ENCODE results near the gene CNIH3.
"Not testable (repeated sequence)": the region's sequence is repeated elsewhere in the genome, so short reads cannot be mapped to it uniquely, and the experiment has no call there.

The CNIH3 gene

DNA sequence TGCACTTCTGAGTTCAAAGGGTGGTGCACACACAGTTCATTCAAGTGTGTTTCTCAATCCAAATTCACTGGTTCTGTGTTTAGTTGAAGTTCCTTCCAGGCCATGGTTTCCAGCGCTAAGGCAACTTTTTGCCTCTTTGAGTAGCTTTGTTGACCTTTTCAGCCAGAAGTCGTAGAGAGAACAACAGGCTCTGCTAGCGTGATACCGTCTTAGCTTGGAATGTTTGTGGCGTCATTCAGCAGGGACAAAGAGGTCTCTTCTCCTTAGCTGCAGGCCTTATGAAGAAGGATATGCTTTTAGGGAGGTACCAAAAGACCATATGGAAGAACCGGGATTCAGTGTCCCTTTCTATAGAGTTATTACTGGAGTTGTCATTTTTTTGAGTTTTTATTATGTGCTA lies 65.7 kb downstream of the CNIH3 start:
- FAIRE-seq (no peak), DNase-seq (ENCODE audit: insufficient read length, low spot score) (no peak)

GRCh38 chr1:224683936-224684335 lies 67.8 kb downstream of the CNIH3 start:
- FAIRE-seq (no peak), DNase-seq (ENCODE audit: insufficient read length, low spot score) (no peak)

GRCh38 chr1:224684979-224685425 lies 68.9 kb downstream of the CNIH3 start:
- FAIRE-seq (no peak), DNase-seq (ENCODE audit: insufficient read length, low spot score) (no peak)

DNA sequence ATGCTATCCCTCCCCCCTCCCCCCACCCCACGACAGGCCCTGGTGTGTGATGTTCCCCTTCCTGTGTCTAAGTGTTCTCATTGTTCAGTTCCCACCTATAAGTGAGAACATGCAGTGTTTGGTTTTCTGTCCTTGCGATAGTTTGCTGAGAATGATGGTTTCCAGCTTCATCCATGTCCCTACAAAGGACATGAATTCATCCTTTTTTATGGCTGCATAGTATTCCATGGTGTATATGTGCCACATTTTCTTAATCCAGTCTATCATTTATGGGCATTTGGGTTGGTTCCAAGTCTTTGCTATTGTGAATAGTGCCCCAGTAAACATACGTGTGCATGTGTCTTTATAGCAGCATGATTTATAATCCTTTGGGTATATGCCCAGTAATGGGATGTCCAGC lies 70.0 kb downstream of the CNIH3 start:
- FAIRE-seq; DNase-seq (ENCODE audit: insufficient read length, low spot score): not testable (repeated sequence)

DNA sequence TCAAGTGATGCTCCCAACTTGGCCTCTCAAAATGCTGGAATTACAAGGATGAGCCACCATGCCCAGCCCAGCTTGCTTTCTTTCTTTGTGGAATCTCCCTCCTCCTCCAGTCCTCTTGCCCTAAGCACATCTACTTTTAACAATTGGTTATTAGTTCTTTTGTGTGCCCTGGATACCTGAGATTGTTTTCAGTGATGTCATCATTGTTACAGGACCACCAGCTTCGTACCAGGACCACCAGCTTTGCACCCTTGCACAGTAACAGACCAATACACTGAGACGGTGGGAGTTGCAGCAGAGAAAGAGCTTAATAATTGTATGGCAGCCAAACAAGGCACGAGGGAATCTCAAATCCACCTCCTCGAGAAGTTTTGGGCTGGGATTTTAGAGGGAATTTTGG lies 71.3 kb downstream of the CNIH3 start:
- FAIRE-seq = no peak
- no peak for DNase-seq (ENCODE audit: insufficient read length, low spot score)

DNA sequence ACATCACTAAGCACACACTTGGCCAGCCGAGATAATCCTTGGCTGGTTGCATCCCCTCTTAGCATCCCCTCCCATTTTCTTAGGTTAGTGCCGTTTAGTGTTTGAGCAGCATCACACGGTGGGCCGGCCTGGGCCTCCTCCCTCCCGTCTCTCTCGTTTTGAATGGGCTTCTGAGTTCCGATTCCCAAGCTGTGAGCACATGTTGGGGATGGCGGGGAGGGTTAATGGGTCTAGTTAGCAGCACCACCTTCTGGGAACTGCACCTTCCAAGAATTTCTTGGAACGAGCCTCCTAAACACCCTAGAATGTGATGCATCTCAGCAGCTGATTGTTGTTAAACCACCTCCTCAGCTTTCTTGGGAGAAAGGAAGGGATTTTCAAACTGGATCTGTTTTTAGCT lies 73.3 kb downstream of the CNIH3 start:
- DNase-seq (ENCODE audit: insufficient read length, low spot score) = no peak
- FAIRE-seq = no peak

- FAIRE-seq = no peak
- DNase-seq (ENCODE audit: insufficient read length, low spot score) = no peak
These were observed 74.5 kb downstream of the CNIH3 start for GRCh38 chr1:224690576-224690975.

DNA sequence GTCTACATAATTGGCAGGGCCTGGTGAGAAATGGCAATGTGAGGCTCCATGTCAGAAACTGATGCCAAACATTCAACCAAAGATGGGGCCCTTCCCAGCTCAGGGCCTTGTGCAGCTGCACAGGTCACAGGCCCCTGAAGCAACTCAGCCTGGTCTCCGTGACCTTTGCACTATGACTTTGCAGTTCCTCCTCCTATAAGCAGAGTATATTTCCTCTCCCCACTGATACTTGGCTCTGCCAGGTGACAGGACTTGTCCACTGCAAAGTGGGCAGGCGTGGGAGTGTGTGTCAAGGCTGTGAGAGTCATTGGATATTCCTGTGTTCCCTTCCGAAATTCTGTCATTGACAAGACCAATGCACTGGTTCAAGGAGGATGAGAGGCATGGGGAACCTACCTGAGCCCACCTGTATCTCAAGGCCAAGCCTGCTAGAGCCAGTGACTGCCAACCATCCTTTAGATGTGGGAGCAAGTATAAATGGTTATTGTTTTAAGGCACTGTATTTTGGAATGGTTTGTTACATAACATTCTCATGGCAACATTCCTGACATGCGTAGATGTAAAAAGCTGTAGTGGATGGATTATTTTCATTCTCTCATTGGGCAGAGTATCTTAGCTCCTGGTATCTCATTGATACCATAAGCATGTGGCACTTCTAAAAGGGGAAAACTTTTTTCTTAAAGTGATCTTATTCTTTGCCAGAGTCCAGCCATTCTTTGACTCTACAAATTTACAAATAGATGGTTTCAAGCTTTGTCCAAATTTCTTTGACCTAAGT lies 75.2 kb downstream of the CNIH3 start:
- DNase-seq (ENCODE audit: insufficient read length, low spot score) (no peak), FAIRE-seq (no peak)

- no peak for FAIRE-seq
- no peak for DNase-seq (ENCODE audit: insufficient read length, low spot score)
These were observed 78.9 kb downstream of the CNIH3 start for GRCh38 chr1:224694969-224695368.

GRCh38 chr1:224696021-224696420 lies 79.9 kb downstream of the CNIH3 start:
- no peak for DNase-seq (ENCODE audit: insufficient read length, low spot score)
- FAIRE-seq = no peak

DNA sequence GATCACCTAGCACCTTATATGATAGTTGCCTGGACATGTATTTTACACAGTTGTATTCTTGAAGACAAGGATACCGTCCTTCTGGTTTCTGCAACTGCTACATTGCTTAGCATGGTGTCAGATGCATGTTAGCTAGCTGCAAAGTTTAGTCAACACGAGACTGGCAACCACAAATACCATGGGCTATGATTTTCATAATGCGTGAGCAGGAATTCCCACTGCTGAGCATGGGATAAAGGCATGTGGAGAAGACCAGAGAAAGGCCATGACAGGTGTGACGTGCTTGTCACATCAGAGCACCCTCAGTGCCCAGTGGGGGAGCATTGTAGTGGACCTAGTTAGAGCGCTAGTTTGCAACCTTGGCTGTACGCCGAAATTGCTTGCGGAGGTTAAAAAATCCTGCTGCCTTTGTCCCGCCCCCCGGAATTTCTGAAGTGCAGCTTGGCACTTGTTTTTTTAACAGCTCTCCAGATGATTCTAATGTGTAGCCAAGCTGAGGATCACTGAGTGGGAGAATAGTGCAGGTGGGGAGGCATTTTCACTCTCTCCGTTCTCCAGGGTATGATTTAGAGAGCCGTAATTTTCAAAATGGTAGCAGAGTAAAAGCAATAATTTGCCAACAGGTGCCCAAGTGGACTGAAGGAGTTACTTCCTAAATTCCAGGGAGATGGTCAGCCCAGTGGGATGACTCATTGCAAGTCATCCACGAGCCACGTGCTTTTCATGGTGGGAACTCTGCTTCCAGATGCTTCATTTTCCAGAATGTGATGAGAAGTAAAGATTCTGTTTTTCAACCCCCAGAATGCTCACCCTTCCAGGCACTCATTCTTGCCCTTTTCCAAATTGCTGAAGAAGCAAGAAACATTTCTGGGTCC lies 81.0 kb downstream of the CNIH3 start:
- FAIRE-seq (no peak), DNase-seq (ENCODE audit: insufficient read length, low spot score) (peak; percentile 17)

DNA sequence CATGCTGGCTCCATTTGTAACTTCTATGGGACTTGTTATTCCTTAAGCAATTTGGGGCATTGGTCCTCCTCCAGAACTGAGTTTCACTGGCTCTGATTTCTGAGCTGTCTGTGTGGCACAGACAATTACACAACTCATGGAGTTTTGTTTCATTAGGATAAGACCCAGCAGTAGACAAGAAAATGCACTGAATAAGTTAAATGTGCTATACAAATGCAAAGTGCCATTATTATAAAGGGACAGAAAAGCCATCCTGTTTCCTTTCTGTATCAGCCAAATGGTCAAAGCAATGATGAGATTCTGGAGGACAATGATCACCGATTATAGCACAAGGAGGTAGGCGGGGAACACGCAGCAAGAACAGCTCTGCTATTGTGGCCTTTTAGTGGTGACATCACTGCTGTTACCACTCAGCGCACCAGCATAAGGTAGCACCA lies 81.9 kb downstream of the CNIH3 start:
- FAIRE-seq (no peak), DNase-seq (ENCODE audit: insufficient read length, low spot score) (no peak)

DNA sequence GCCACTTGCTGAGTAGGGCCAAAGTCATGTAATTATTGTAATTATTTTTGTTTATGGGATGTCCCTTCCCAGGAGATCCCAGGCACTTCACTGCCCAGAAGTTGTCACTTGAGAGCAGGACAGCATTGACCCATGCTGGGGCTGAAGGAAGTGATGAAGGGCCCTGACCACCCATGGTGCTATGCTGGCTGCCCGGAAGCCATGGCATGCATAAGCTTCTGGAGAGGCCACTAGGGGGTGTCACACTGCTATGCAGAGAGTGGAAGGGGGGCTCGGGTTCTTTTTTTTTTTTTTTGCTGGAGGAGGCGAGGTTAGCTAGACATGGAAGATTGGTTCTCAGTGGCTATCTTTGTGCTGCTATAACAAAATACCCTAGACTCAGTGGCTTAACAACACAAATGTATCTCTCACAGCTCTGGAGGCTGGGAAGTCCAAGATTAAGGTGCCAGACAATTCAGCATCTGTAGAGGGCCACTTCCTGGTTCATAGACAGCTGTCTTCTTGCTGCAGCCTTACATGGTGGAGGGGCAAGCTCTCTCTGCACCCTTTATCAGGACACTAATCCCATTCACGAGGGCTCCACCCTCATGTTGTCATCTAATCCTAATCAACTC lies 84.9 kb downstream of the CNIH3 start:
- DNase-seq (ENCODE audit: insufficient read length, low spot score) = peak; percentile 13
- FAIRE-seq = no peak

DNA sequence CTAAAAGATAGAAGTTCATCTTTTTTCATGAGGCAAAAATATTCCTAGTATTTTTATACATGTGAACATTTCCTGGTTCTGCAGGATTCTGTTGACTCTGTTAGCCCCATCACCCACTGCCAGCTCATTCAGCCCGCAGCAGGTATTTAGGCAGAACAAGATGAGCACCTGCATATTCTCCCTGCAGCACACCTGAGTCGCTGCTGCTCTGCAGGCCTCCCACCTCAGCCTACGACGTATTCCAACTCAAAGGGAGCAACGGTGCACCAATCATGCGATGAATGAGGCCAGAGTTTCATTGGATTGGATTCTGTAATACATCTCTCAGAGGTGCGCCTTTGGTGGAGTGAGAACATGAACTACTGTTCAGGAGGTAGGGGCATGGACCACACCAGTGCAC lies 87.6 kb downstream of the CNIH3 start:
- FAIRE-seq (no peak), DNase-seq (ENCODE audit: insufficient read length, low spot score) (no peak)

- no peak for FAIRE-seq
These were observed 88.1 kb downstream of the CNIH3 start for GRCh38 chr1:224704107-224704735.

GRCh38 chr1:224705578-224705977 lies 89.5 kb downstream of the CNIH3 start:
- no peak for FAIRE-seq

More at GRCh38 chr1:224704107-224704735, 88.1 kb downstream of the CNIH3 start:
- no peak for DNase-seq (ENCODE audit: insufficient read length, low spot score)

GRCh38 chr1:224707843-224708725 lies 92.0 kb downstream of the CNIH3 start:
- FAIRE-seq (no peak), DNase-seq (ENCODE audit: insufficient read length, low spot score) (peak; percentile 14)

More at GRCh38 chr1:224705578-224705977, 89.5 kb downstream of the CNIH3 start:
- DNase-seq (ENCODE audit: insufficient read length, low spot score) = no peak

- DNase-seq (ENCODE audit: insufficient read length, low spot score) = no peak
- FAIRE-seq = no peak
These were observed 94.1 kb downstream of the CNIH3 start for GRCh38 chr1:224710196-224710595.

GRCh38 chr1:224711231-224711756 lies 95.2 kb downstream of the CNIH3 start:
- DNase-seq (ENCODE audit: insufficient read length, low spot score); FAIRE-seq: not testable (repeated sequence)
